Measurements from ENCODE around the gene RGL3.
"Not testable (repeated sequence)": the region's sequence is repeated elsewhere in the genome, so short reads cannot be mapped to it uniquely, and the experiment has no call there.

RGL3 gene

GRCh38 chr19:11418549-11419506 is at the start of gene RGL3:
TSS of gene RGL3 (minus strand) at chr19:11419314. CDS start at chr19:11419278, 36 bp downstream.
- peak within 1 kb of the TSS; percentile 92 for H3K9ac ChIP-seq
- peaks cover 4% of the 10 kb centered on the region for H3K79me2 ChIP-seq
- peak within 1 kb of the TSS; percentile 71 for H3K4me2 ChIP-seq (ENCODE audit: low read length)
- peak; percentile 34 for TF ChIP-seq CTCF (IDR thresholded peaks at IDR 0.05)
- peak within 1 kb of the TSS; percentile 93 for H2AFZ ChIP-seq
- peaks cover 19% of the 10 kb centered on the region for H3K4me1 ChIP-seq
- no peaks in the 10 kb centered on the region for H3K36me3 ChIP-seq (ENCODE audit: control insufficient read depth, insufficient read depth, low read length)
- no peaks in the 10 kb centered on the region for H3K9me3 ChIP-seq (ENCODE audit: control insufficient read depth, low read length)
- no peaks in the 10 kb centered on the region for H3K27me3 ChIP-seq (ENCODE audit: control insufficient read depth, insufficient read depth, low read length)
- H3K4me3 ChIP-seq (ENCODE audit: low read depth, low read length), result peak within 1 kb of the TSS; percentile 77
- peak within 1 kb of the TSS; percentile 97 for H3K27ac ChIP-seq

GRCh38 chr19:11468266-11468845 is 49.2 kb upstream of the RGL3 start:
- H3K4me3 ChIP-seq (ENCODE audit: low read depth, low read length); H3K79me2 ChIP-seq; H3K9me3 ChIP-seq (ENCODE audit: control insufficient read depth, low read length); H3K36me3 ChIP-seq (ENCODE audit: control insufficient read depth, insufficient read depth, low read length); H3K27me3 ChIP-seq (ENCODE audit: control insufficient read depth, insufficient read depth, low read length); H3K27ac ChIP-seq; H3K9ac ChIP-seq; H3K4me2 ChIP-seq (ENCODE audit: low read length); H3K4me1 ChIP-seq; H2AFZ ChIP-seq: not testable (repeated sequence)

GRCh38 chr19:11465600-11465999 is 46.5 kb upstream of the RGL3 start:
- no peak overlapping the region for H3K4me3 ChIP-seq (ENCODE audit: low read depth, low read length)
- H3K27ac ChIP-seq, result no peak overlapping the region
- H3K27me3 ChIP-seq (ENCODE audit: control insufficient read depth, insufficient read depth, low read length), result no peaks in the 10 kb centered on the region
- H3K9me3 ChIP-seq (ENCODE audit: control insufficient read depth, low read length), result no peaks in the 10 kb centered on the region
- no peak overlapping the region for H2AFZ ChIP-seq
- H3K4me2 ChIP-seq (ENCODE audit: low read length), result no peak overlapping the region
- no peak for TF ChIP-seq CTCF (IDR thresholded peaks at IDR 0.05)
- no peak overlapping the region for H3K9ac ChIP-seq
- H3K36me3 ChIP-seq (ENCODE audit: control insufficient read depth, insufficient read depth, low read length), result no peaks in the 10 kb centered on the region
- H3K79me2 ChIP-seq, result no peaks in the 10 kb centered on the region
- H3K4me1 ChIP-seq, result no peaks in the 10 kb centered on the region

GRCh38 chr19:11464333-11465265 is 45.5 kb upstream of the RGL3 start:
- H3K79me2 ChIP-seq, result no peaks in the 10 kb centered on the region
- no peaks in the 10 kb centered on the region for H3K36me3 ChIP-seq (ENCODE audit: control insufficient read depth, insufficient read depth, low read length)
- H3K9ac ChIP-seq, result no peak overlapping the region
- H3K27ac ChIP-seq, result no peak overlapping the region
- H3K4me2 ChIP-seq (ENCODE audit: low read length), result no peak overlapping the region
- no peak for TF ChIP-seq CTCF (IDR thresholded peaks at IDR 0.05)
- no peak overlapping the region for H2AFZ ChIP-seq
- no peak overlapping the region for H3K4me3 ChIP-seq (ENCODE audit: low read depth, low read length)
- H3K4me1 ChIP-seq, result no peaks in the 10 kb centered on the region
- no peaks in the 10 kb centered on the region for H3K9me3 ChIP-seq (ENCODE audit: control insufficient read depth, low read length)
- no peaks in the 10 kb centered on the region for H3K27me3 ChIP-seq (ENCODE audit: control insufficient read depth, insufficient read depth, low read length)

- Histone ChIP-seq H3K4me2 (ENCODE audit: low read length) (no peak overlapping the region), H3K27me3 (ENCODE audit: control insufficient read depth, insufficient read depth, low read length) (no peaks in the 10 kb centered on the region), H3K4me1 (no peaks in the 10 kb centered on the region), H3K4me3 (ENCODE audit: low read depth, low read length) (no peak overlapping the region), H3K27ac (no peak overlapping the region), H3K9ac (no peak overlapping the region), H2AFZ (no peak overlapping the region), H3K36me3 (ENCODE audit: control insufficient read depth, insufficient read depth, low read length) (no peaks in the 10 kb centered on the region), H3K9me3 (ENCODE audit: control insufficient read depth, low read length) (no peaks in the 10 kb centered on the region), H3K79me2 (no peaks in the 10 kb centered on the region)
- no peak for TF ChIP-seq CTCF (IDR thresholded peaks at IDR 0.05)
These were observed 44.3 kb upstream of the RGL3 start for GRCh38 chr19:11463391-11463790.
